ENCODE measurements around the gene DLST. TPM values are rescaled to one million over a fixed set of nuclear protein-coding genes. Genes with fewer than 3 reads are reported as not detected.

The DLST gene
- total RNA-seq, 1 experiment from 2014 or later, result 112 TPM

GRCh38 chr14:74859757-74860552 is 21.8 kb upstream of the DLST start:
- no peaks in the 10 kb centered on the region for H3K9me3 Mint-ChIP-seq
- TF ChIP-seq ZNF425 (CRISPR knock-in tag; conservative IDR thresholded peaks at IDR 0.05), result no peak
- TF ChIP-seq ZNF232 (CRISPR knock-in tag; IDR thresholded peaks at IDR 0.05), result no peak
- TF ChIP-seq ARID4B (CRISPR knock-in tag; IDR thresholded peaks at IDR 0.05; ENCODE audit: borderline replicate concordance), result no peak
- no peak for TF ChIP-seq ATF3 (CRISPR knock-in tag; conservative IDR thresholded peaks at IDR 0.05)
- TF ChIP-seq MYBL2 (CRISPR knock-in tag; IDR thresholded peaks at IDR 0.05), result no peak
- no peak for TF ChIP-seq OVOL2 (CRISPR knock-in tag; IDR thresholded peaks at IDR 0.05; ENCODE audit: borderline replicate concordance)
- TF ChIP-seq MXD4 (CRISPR knock-in tag; IDR thresholded peaks at IDR 0.05; ENCODE audit: borderline replicate concordance), result no peak
- no peak for TF ChIP-seq E2F1 (CRISPR knock-in tag; IDR thresholded peaks at IDR 0.05)
- CTCF ChIA-PET, result interaction anchor here (0.5 to 8.9 kb wide), 34 partner anchors 9 to 701 kb away, joined by 3 to 241 read pairs (median 10); partner anchors contain the start of genes DLST, EIF2B2, LTBP2 and PROX2
- no peak for DNase-seq (ENCODE audit: low spot score)
- ATAC-seq, result no peak
- POLR2A ChIA-PET, result interaction anchor here (1.8 kb wide), 1 partner anchor 45 kb away, joined by 9 read pairs; no protein-coding TSS in a partner anchor
- H3K27ac Mint-ChIP-seq, result no peak overlapping the region
- no peaks in the 10 kb centered on the region for H3K27me3 Mint-ChIP-seq (ENCODE audit: low read depth)
- no peaks in the 10 kb centered on the region for H3K36me3 Mint-ChIP-seq
- H3K4me1 Mint-ChIP-seq, result peaks cover 3% of the 10 kb centered on the region; the same call in 1 of the 2 replicates
- no peak overlapping the region for H3K4me3 Mint-ChIP-seq

GRCh38 chr14:74860899-74861733 is 20.6 kb upstream of the DLST start:
- Mint-ChIP-seq H3K4me3 (no peak overlapping the region), H3K9me3 (no peaks in the 10 kb centered on the region), H3K27ac (no peak overlapping the region), H3K27me3 (ENCODE audit: low read depth) (no peaks in the 10 kb centered on the region; the same call in none of the 2 replicates), H3K36me3 (no peaks in the 10 kb centered on the region), H3K4me1 (peaks cover 3% of the 10 kb centered on the region; the same call in 1 of the 2 replicates)
- ATAC-seq, result peak; percentile 95
- peak; percentile 95 for DNase-seq (ENCODE audit: low spot score)
- TF ChIP-seq SMAD4 (CRISPR knock-in tag; IDR thresholded peaks at IDR 0.05) (no peak), JAZF1 (CRISPR knock-in tag; IDR thresholded peaks at IDR 0.05) (no peak), ZNF281 (CRISPR knock-in tag; IDR thresholded peaks at IDR 0.05) (no peak), ZMAT4 (CRISPR knock-in tag; IDR thresholded peaks at IDR 0.05) (no peak), ZNF263 (CRISPR knock-in tag; IDR thresholded peaks at IDR 0.05; ENCODE audit: low read depth) (no peak), CTCF (IDR thresholded peaks at IDR 0.05) (peak; percentile 77)
- POLR2A ChIA-PET, result interaction anchor here (0.6 to 1.8 kb wide), 5 partner anchors 25 to 227 kb away, joined by 3 to 9 read pairs (median 3); no protein-coding TSS in a partner anchor
- CTCF ChIA-PET, result interaction anchor here (0.6 to 8.9 kb wide), 69 partner anchors 10 to 700 kb away, joined by 3 to 241 read pairs (median 5); partner anchors contain the start of genes ACYP1, DLST, EIF2B2 and LTBP2
